Posterior vena cava (tissue), 2 donors: ENCODE results near the gene RAB33B. TPM values are rescaled to one million over a fixed set of nuclear protein-coding genes. Genes with fewer than 3 reads are reported as not detected.
"Not testable (repeated sequence)": the region's sequence is repeated elsewhere in the genome, so short reads cannot be mapped to it uniquely, and the experiment has no call there.

Experiments used
- DNase-seq: peaks from one replicate; pipeline ENCODE4 v3.0.0-alpha.2; 2020; ENCODE audit warnings: low spot score
- intact Hi-C, 2 donors: fragments of 100-400 bp; cut with DNase I; formaldehyde crosslinking; loops; one replicate each; pipeline versions ENCODE4 v1.14.1 to v1.14.2; 2022 to 2023
- total RNA-seq, 2 donors: library from RNA; stranded (reverse); fragmentation: NEBNext Ultra II Directional; extraction: Animal tissue kit (Norgen Biotek cat#: 25700); gene quantifications; one replicate each; pipeline ENCODE4 v1.2.1, GENCODE V29; 2021
- donor health status: DM: yes; HTN: yes; CAD: no.
- donor health status: DM: yes; HTN: yes; CAD: no.

Gene RAB33B
- total RNA-seq, 2 donors from 2014 or later, result 14.7 to 17.0 TPM

DNA sequence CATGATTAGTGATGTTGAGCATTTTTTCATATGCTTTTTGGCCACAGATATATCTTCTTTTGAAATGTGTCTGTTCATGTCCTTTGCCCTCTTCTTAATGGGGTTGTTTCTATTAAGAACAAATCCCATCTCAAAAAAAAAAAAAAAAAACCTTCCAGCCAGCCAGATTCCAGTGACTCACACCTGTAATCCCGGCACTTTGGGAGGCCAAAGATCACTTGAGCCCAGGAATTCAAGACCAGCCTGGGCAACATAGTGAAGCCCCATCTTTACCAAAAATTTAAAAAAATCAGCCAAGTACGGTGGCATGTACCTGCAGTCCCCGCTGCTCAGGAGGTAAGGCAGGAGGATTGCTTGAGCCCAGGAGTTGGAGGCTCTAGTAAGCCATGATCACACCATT, 5.1 kb downstream of the RAB33B start:
- no peak for DNase-seq

DNA sequence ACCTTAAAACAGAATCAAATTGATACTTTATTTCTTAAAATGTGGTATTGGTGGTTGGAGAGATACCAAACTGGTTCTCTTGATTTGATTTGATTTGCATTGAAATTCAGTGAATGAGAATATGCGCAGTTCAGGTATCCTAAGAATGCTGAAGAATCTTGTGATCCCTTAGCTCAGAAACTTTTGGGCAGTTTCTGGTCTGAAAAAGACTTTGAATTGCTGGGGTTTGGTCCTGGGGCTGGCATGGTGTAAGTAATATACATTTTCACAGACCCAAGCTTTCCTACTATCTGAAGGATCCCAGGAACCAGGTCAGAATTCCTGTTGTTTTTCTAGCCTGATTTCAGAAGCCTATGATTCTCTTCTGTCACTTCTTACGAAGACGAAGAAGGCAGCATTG, 6.6 kb downstream of the RAB33B start:
- intact Hi-C loops, result no loop called here
- no peak for DNase-seq

More for the DNA sequence above, 5.1 kb downstream of the RAB33B start:
- intact Hi-C loops, result no loop called here

DNA sequence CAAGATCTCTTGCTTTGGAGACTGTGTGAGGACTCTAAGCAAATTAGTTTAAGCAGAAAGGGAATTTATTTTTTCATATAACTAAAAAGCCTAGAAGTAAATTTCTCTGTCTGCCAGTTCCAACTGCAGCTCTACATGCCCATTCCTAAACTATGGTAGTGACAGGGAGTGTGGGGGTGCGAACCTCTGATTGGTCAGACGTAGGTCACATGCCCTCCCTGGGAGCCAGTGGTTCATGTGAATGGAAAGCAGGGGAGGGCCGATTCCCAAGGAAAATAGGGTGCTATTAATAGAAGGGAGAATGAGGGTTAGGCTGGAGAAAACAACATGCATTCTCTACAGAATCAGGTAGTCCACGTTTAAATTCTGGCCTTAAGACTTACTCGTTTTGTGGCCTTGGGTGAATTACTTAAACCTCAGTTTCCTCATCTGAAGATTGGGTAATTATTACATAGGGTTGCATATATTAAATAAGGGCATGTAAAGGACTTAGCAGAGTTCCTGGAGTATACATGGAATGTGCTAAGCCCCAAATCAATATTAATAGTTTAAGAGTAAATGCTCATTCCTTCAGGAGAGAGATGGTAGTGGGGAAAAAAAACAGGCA, 7.2 kb downstream of the RAB33B start:
- no peak for DNase-seq
- intact Hi-C loops, result no loop called here

DNA sequence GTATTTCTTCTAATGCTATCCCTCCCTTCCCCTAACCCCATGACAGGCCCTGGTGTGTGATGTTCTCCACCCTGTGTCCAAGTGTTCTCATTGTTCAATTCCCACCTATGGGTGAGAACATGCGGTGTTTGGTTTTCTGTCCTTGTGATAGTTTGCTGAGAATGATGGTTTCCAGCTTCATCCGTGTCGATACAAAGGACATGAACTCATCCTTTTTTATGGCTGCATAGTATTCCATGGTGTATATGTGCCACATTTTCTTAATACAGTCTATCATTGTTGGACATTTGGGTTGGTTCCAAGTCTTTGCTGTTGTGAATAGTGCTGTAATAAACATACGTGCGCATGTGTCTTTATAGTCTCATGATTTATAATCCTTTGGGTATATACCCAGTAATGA, 10.6 kb downstream of the RAB33B start:
- DNase-seq, intact Hi-C loops: not testable (repeated sequence)

DNA sequence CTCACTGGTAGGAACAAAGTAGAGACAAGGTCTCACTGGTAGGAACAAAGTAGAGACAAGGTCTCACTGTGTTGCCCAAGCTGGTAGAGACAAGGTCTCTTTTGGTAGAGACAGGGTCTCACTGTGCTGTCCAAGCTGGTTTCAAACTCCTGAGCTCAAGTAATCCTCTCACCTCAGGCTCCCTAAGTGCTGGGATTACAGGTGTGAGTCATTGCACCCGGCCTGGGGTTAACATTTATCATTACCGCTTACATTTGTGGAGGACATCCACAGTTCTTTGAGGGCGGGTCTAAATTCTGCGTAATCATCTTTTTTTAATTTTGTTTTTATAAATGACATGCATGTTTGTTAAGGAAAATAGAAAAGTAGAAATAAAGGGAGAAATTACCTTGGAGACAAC, 12.0 kb downstream of the RAB33B start:
- no peak for DNase-seq
- intact Hi-C loops, result no loop called here

DNA sequence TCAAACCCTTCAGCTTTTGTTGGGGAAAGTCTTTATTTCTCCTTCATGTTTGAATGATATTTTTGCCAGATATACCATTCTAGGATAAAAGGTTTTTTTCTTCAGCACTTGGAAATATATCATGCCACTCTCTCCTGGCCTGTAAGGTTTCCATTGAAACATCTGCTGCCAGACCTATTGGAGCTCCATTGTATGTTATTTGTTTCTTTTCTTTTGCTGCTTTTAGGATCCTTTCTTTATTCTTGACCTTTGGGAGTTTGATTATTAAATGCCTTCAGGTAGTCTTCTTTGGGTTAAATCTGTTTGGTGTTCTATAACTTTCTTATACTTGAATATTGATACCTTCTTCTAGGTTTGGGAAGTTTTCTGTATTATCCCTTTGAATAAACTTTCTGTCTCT, 14.8 kb downstream of the RAB33B start:
- intact Hi-C loops, result not testable (repeated sequence)

DNA sequence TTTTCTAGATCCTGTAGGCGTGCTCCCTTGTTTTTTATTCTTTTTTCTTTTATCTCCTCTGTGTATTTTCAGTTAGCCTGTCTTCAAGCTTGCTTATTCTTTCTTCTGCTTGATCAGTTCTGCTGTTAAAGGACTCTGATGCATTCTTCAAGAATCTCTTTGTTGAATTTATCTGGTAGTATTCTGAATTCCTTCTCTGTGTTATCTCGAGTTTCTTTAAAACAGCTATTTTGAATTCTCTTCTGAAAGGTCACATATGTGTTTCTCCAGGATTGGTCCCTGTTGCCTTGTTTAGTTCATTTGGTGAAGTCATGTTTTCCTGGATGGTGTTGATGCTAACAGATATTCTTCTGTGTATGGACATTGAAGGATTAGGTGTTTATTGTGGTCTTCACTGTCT, 15.3 kb downstream of the RAB33B start:
- intact Hi-C loops, result no loop called here
- no peak for DNase-seq

More for the DNA sequence above, 14.8 kb downstream of the RAB33B start:
- not testable (repeated sequence) for DNase-seq

DNA sequence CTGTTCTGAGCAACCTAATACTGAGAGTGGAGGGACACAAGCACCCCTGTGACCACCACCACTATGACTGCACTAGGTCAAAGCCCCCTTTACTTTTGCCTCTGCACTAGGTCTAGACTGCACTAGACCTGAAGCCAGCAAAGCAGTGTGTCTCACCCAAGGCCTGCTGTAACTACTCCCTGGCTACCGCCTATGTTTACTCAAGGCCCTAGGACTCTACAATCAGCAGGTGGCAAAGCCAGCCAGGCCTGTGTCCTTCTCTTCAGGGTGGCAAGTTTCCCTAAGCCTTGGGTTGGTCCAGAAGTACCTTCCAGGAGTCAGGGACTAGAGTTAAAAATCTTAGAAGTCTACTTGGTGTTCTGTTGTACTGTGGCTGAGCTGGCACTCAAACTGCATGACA, 15.9 kb downstream of the RAB33B start:
- DNase-seq, result no peak
- intact Hi-C loops, result no loop called here

DNA sequence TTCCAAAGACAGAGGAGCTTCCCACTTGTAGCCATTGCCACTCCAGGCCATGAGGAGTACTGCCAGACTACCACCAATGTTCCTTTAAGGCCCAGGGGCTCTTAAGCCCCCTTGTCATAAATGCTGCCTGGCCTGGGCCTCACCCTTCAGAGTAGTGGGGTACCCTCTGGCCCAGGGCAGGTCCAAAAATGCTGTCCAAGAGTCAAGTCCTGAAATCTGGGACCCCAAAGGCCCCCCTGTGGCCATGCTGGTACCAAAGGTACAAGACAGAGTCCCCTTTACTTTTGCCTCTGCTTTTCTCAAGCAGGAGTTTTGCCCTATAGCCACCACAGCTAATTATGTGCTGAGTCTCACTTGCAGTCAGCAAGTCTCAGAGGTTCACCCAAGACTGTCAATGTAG, 16.4 kb downstream of the RAB33B start:
- intact Hi-C loops, result no loop called here

DNA sequence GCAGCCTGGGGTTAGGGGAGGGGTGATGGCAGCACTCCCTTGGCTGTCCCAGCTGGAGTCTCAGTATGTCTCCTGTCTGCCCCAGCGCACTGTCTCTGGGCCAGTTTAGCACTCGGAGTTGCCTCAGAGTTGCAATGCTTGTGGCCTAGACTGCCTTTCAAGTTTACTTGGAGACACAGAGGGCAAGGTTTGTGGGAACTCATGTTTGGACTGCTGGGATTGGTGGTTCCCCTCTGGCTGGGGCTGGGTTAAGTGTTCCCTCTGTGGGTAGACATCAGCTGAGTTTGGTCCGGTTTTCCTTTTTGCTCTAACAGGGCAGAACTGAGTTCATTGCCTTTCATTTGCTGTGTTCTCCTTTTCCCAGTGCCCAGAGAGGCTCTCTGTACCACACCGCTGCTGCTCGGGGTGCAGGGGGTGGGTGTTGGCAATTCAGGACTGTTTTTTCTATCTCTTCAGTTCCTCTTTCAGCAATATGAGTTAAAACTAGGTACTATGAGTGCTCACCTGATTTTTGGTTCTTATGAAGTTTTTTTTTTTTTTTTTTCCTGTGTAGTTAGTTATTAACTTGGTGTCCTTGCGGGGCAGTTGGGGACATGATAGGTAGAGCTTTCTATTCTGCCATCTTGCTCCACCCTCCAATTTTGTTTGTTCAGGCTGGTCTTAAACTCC, 17.2 kb downstream of the RAB33B start:
- no peak for DNase-seq
- intact Hi-C loops, result no loop called here

More for the DNA sequence above, 16.4 kb downstream of the RAB33B start:
- DNase-seq, result no peak

DNA sequence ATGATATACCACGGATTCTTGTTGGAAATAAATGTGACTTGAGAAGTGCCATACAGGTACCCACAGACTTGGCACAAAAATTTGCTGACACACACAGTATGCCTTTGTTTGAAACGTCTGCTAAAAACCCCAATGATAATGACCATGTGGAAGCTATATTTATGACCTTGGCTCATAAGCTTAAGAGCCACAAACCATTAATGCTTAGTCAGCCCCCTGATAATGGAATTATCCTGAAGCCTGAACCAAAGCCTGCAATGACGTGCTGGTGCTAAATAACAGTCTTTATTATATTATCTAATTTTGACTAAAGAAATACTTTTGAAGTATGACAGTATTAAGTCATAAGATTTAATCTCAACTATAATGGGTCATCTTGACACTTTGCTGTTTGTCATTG, 18.9 kb downstream of the RAB33B start:
- DNase-seq, result no peak
- intact Hi-C loops, result no loop called here

DNA sequence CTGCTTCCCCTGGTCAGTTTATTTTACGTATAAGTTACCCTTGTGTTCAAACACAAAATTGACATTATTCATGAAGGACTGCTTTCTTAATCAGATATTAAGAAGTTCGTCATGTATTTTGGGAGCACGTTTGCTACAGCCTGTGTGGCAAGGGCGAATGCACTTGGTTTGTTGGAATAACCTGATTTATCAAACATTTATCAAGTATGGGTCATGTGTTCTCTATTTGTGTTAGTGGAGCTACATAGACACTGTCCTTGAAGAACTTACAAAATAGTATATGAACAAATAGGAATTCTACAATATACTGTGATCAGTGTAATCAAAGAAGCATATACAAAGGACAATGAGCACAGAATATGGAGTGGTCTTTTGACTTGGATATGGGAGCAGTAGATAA, 22.4 kb downstream of the RAB33B start:
- intact Hi-C loops, result no loop called here
- no peak for DNase-seq

DNA sequence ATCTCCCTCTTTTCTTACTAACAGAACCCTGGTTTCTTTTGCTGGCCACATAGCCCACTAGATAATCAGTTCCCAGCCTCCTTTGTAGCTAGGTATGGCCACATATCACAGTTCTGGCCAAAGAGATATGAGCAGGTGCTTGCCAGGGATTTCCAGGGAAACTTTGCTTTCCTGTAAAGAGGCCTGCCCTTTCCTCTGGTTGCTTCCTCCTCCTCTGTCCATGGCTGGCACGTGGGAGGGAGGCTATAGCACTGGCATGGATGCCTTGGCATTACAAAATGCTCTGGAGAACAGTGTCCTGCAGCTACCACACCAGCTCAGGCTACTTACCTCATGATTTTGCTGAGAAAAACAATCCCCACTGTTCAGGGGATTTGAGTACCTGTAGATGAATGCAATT, 27.5 kb downstream of the RAB33B start:
- no peak for DNase-seq
- intact Hi-C loops, result no loop called here

DNA sequence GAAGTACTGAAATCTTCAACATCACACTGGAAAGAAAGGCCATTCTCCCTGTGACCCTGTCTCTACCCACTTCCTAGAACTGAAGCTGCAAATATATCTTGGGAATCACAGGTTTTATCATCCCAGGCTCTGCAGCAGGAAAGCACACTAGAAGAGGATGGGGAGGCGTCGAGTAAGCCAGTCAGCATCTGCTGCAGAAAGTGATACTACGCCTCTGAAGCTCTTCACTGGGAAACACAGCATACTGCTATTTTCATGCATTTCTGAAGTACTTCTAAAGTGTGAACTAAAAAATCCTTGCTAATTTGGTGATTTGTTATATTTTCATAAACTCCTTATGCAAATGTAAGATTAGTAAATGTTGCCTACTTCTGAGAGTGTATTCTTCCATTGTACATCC, 29.1 kb downstream of the RAB33B start:
- DNase-seq, result no peak
- intact Hi-C loops, result no loop called here

DNA sequence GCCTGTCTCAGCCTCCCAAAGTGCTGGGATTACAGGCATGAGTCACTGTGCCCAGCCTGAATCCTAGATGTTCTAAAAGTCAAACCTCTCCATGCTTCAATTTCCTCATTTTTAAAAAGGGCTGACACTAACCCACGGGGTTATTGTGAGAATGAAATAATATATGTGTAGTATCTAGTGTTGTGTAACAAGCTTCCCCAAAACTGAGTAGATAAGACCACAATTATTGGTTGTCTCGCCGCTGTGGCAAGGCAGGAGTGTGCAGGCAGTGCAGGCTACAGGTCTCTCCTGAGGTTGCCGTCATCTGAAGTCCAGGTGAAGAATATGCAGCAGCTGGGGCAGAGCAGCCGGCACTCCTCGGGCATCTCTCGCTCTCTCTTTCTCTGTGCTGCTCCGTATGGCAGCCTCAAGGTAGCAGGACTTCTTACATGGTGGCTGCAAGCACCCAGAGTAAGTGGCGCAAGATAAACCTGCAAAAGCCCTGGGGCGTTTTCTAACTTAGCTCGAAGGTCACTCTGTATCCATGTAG, 30.9 kb downstream of the RAB33B start:
- intact Hi-C loops, result no loop called here
- DNase-seq, result no peak

DNA sequence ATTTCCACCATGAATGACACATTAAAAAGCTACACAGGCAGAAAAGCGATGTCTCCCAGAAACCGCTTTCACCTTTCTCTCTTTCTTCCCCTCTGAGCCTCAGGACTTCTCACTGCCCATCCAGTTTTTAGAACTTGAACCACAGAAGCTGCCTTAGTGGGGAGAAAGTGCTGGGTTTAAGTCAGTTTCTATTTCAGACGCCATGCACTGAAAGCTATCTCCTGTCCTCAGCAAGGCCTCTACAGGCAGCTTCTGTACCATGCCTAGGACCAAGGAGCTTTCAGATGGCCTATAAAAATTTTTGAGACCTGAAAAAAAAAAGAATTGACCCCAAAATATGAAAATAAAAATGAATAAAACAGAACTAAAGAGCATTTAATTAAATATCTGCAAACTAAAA, 34.5 kb downstream of the RAB33B start:
- no peak for DNase-seq
- intact Hi-C loops, result no loop called here

DNA sequence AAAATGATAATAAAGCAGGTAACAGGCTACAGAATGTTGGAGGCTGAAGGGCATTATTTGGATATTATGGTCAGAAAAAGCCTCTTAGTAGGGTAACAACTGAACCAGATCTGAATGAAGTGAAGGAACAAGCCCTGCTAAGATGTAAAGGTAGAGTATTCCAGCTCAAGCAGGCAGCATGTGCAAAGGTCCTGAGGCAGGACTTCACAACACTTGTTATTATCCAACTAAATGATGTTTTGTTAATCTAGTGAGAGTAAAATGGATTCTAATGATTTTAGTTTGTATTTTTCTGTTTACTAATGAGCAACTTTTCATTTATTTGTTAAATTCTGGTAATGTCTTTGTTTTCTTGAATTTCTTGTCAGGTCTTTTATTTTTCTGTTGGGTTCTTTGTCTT, 35.7 kb downstream of the RAB33B start:
- intact Hi-C loops, result loop anchor here in 1 of 2 donors (10.0 kb wide), 1 partner anchor 155 kb away; no protein-coding TSS in a partner anchor

DNA sequence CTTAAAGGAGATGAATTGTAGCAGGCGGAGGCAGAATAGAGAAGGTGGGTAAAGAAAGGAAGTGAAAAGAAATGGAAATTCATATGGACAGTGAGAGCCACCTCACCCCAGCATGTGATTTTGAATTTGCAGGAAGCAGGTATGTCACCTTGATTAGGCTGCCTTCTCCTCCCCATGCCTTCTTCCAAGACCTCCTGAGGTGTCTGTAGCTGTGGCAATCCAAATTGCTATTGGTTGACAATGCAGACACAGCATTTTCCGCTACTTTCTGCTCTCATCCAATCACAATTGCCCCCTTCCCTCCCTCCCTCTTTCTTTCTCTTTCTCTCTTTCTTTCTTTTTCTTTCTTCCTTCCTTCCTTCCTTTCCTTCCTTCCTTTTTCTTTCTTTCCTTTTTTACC, 38.5 kb downstream of the RAB33B start:
- DNase-seq, result no peak
- intact Hi-C loops, result loop anchor here in 1 of 2 donors (10.0 kb wide), 1 partner anchor 152 kb away; no protein-coding TSS in a partner anchor

More for the DNA sequence above, 35.7 kb downstream of the RAB33B start:
- DNase-seq, result no peak

DNA sequence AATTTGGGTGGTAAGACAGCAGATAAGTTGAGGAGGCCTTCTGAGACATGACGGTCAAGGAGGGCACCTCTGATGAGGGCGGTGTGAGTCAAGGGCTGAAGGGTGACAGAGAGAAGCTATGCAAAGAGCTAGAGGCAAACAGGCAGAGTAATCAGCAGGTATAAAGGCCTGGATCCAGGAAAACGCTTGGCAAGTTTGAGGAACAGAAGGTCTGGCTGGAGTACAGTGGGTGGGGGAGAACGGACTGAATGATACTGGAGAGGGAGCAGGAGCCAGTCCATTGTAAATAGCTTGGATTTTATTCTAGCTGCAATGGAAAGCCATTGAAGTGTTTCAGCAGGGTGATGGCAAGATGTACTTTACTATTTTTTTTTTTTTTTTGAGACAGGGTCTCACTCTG, 39.3 kb downstream of the RAB33B start:
- intact Hi-C loops, result loop anchor here in 1 of 2 donors (10.0 kb wide), 1 partner anchor 152 kb away; no protein-coding TSS in a partner anchor

DNA sequence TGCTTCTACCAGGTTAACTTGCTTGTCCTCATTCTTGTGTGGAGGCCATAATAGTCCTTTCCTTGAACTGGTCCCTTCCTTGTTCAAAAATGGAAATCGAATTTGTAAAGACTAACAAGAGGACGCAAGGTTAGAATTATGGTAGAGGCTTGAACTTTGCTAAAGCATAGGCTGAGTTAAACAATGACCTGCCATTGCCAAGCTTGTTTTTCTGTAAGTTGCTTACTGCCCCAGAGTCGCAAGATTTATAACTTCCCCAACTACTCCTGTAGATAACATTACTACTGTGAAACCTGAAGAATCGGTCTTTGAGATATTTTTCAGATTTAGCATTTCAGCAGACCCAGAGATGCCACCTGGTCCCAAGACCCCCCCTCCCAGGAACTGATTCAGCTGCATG, 45.3 kb downstream of the RAB33B start:
- DNase-seq, result no peak
- intact Hi-C loops, result loop anchor here in 1 of 2 donors (10.0 kb wide), 1 partner anchor 146 kb away; no protein-coding TSS in a partner anchor

More for the DNA sequence above, 39.3 kb downstream of the RAB33B start:
- DNase-seq, result no peak

DNA sequence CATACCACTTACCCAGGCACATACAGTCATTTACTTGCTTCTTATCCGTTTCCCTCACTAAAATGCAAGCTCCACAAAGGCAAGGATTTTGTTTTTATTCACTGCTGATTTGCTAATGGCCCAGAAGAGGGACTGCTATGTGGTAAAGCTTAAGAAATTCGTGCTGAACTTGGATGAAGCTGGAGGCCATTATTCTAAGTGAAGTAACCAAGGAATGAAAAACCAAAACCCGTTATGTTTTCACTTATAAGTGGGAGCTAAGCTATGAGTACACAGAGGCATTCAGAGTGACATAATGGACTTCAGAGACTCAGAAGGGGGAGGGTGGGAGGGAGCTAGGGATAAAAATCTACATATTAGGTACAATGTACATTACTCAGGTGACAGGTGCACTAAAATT, 47.2 kb downstream of the RAB33B start:
- DNase-seq, result no peak
- intact Hi-C loops, result no loop called here
